Measurements from ENCODE around the gene LARP1.
A peak's percentile ranks its signal among the peaks of the same experiment; 100 is the strongest.

LARP1 gene

DNA sequence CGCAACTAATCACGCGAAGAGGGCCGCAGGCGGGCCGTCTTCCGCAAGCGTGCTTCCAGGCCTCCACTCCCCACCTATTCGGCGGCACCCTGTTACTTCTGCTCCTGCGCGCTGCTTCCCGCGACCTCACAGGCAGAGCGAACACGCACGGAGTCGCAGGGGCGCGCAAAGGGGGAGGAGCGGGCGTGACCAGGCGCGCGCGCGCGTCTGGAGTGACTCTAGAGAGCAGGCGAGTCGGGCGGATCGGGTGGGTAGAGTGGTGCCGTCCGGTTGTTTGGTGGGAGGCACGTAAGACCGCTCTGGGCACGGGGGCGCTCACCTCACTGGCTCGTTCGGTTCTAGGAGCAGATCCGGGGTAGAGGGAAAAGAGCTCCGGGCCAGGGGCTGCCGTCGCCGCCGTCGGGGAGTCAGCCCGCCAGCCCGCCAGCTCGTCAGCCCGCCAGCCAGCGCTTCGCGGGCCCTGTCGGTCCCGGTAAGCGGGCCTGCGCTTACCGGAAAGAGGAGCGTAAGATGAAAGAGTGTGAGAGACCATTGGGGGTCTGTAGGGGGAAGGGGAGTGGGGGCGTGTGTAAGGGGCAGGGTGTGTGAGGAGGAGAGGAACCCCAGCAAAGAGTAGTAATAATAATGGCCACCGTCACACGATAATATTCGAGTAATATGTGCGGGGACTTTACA, 103.3 kb downstream of the LARP1 start, which contains the start of gene CNOT8:
Gene CNOT8 (plus strand): TSS at position 331 of the 675 bp plus-strand sequence. CDS start 4,652 bp downstream, outside the sequence.
- DNase-seq (ENCODE audit: low read depth) = peak; percentile 94
- TF ChIP-seq, protein P1, sequence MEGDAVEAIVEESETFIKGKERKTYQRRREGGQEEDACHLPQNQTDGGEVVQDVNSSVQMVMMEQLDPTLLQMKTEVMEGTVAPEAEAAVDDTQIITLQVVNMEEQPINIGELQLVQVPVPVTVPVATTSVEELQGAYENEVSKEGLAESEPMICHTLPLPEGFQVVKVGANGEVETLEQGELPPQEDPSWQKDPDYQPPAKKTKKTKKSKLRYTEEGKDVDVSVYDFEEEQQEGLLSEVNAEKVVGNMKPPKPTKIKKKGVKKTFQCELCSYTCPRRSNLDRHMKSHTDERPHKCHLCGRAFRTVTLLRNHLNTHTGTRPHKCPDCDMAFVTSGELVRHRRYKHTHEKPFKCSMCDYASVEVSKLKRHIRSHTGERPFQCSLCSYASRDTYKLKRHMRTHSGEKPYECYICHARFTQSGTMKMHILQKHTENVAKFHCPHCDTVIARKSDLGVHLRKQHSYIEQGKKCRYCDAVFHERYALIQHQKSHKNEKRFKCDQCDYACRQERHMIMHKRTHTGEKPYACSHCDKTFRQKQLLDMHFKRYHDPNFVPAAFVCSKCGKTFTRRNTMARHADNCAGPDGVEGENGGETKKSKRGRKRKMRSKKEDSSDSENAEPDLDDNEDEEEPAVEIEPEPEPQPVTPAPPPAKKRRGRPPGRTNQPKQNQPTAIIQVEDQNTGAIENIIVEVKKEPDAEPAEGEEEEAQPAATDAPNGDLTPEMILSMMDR (IDR thresholded peaks at IDR 0.05; ENCODE audit: low read depth, low read length, missing control alignments) = no peak
- H3K4me3 ChIP-seq (ENCODE audit: low read depth, low read length) = peak within 1 kb of the TSS; percentile 89

DNA sequence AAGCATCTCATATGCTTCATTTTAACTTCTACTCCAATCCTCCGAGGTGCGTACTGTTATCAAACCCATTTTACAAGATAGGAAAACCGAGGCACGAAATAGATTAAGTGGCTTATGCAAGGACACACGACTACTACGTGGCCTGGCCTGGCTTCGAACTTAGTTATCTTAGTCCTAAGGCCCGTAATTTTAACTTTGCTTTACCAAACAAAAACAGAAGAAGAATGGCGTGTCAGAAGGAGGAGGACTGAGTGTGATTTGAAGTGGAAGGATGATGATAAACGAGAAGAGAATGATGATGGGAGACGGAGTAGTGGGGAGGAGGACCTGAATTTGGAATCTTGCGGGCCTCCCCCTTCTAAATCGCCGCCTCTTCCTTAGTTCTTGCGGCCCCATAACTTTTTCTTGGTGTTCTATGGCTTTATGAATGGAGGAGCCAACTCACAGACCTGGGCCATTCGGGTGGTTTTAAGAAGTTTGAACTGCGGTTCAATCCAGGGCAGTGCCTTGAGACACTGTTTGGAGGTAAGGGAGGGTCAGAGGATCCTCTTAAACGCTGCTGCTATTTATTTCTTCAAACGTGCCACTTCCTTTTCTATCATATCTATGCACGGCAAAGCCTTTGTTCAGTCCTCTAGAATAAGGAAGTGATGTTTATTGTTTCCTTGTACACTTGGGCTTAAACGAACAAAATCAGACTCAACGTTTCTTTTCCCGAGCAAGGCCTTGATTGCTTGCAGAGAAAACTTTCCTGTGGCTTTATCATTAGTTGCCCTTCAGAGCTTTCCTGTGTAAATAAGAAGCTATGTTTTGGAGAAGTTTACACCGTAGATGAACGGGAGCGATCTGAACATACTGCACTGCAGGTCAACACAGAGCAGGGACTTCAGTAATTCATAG, 104.0 kb downstream of the LARP1 start:
- TF ChIP-seq, protein P1 (IDR thresholded peaks at IDR 0.05; ENCODE audit: low read depth, low read length, missing control alignments) = no peak
- peak overlapping the region; percentile 89 for H3K4me3 ChIP-seq (ENCODE audit: low read depth, low read length)
- DNase-seq (ENCODE audit: low read depth) = no peak

DNA sequence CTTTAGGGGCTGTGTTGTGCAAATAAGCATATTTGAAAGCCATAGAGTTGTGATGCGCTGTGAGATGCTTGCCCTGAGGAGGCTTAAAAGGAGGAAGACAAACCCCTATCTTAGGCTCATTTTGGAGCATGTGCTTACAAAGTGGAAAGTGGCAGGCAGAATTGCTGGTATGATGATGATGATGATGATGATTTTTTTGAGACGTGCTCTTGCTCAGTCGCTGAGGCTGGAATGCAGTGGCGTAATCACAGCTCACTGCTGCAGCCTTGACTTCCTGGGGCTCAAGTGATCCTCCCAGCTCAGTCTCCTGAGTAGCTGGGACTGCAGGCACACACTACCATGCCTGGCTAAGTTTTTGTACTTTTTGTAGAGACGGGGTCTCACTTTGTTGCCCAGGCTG, 104.9 kb downstream of the LARP1 start:
- TF ChIP-seq, protein P1 (IDR thresholded peaks at IDR 0.05; ENCODE audit: low read depth, low read length, missing control alignments) = no peak
- peak overlapping the region; percentile 89 for H3K4me3 ChIP-seq (ENCODE audit: low read depth, low read length)
- no peak for DNase-seq (ENCODE audit: low read depth)

DNA sequence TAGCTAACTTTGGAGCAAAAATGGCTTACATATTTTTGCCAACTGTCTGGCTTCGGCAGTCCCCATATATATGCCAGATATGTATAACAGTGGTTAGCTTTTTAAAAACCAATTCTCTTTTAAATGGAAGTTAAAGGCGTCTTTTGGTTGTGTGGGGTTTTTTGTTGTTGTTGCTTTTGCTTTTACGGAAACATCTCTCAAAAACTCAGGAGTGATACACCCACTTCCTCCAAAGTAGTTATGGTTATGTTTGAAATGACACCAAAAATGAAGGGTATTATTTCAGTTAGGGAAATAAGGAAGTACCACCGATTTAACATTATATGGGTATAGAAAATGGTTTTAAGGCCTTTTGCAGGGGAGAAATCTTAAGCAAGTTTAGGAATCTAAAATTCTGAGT, 105.6 kb downstream of the LARP1 start:
- TF ChIP-seq, protein P1 (IDR thresholded peaks at IDR 0.05; ENCODE audit: low read depth, low read length, missing control alignments) = no peak
- H3K4me3 ChIP-seq (ENCODE audit: low read depth, low read length) = peak overlapping the region; percentile 89

DNA sequence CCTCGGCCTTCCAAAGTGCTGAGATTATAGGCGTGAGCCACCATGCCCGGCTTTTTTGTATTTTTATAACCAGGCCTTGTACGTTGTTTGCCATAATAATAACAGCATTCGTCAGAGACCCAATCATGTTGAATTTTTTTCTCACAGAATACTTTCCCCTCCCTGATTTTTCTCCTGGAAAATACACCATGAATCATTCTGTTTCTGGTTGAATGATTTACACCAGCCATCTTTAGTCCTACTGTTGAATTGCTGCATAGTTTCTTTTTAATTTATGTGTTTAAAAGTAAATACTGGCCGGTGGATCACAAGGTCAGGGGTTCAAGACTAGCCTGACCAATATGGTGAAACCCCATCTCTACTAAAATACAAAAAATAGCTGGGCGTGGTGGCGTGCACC, 106.8 kb downstream of the LARP1 start:
- no peak overlapping the region for H3K4me3 ChIP-seq (ENCODE audit: low read depth, low read length)
- no peak for DNase-seq (ENCODE audit: low read depth)
- TF ChIP-seq, protein P1 (IDR thresholded peaks at IDR 0.05; ENCODE audit: low read depth, low read length, missing control alignments) = no peak

More for the DNA sequence above, 105.6 kb downstream of the LARP1 start:
- DNase-seq (ENCODE audit: low read depth) = no peak

DNA sequence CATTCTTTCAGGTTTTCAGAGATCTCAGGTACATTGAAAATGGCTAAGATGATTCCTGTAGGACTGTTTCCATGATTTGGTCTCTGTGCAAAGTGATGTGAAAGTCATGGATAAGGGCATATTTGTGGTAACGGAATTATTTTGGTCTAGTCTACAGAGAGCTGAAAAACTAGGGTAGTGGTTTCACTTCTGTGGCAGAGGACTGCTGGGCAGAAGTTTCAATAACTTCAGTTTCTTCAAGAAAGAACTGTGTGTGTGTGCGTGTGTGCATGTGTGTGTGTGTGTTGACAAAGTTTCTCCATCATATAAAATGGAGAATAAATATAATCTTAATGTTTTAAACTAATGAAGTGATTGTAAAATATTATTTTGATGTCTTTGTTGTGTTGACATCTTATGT, 107.6 kb downstream of the LARP1 start:
- no peak overlapping the region for H3K4me3 ChIP-seq (ENCODE audit: low read depth, low read length)
- TF ChIP-seq, protein P1 (IDR thresholded peaks at IDR 0.05; ENCODE audit: low read depth, low read length, missing control alignments) = no peak
- no peak for DNase-seq (ENCODE audit: low read depth)

Measured in GM12864 (cell line).